ENCODE results near the gene EBF3.

DNA sequence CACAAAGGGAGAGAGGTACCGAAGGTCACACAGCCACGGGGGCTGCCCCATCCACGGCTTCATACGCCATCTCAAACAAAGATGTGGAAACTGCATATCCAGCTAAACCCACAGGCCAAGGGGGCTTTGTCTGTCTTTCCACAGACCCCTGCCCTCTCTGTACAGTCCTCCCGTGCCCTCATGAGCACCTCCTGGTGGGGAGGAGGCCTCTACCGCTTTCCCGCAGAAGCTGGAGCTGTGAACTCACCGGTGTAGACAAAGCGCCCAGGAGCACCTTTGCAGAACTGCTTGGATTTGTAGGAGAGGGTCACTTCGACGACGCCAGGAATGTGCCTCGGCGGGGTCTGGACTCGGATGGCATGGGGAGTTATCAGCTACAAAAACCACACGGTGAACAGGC, 97.2 kb downstream of the EBF3 start:
- TF ChIP-seq, protein P1, sequence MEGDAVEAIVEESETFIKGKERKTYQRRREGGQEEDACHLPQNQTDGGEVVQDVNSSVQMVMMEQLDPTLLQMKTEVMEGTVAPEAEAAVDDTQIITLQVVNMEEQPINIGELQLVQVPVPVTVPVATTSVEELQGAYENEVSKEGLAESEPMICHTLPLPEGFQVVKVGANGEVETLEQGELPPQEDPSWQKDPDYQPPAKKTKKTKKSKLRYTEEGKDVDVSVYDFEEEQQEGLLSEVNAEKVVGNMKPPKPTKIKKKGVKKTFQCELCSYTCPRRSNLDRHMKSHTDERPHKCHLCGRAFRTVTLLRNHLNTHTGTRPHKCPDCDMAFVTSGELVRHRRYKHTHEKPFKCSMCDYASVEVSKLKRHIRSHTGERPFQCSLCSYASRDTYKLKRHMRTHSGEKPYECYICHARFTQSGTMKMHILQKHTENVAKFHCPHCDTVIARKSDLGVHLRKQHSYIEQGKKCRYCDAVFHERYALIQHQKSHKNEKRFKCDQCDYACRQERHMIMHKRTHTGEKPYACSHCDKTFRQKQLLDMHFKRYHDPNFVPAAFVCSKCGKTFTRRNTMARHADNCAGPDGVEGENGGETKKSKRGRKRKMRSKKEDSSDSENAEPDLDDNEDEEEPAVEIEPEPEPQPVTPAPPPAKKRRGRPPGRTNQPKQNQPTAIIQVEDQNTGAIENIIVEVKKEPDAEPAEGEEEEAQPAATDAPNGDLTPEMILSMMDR (IDR thresholded peaks at IDR 0.05): no peak
- no peak for TF ChIP-seq POLR2AphosphoS5 (IDR thresholded peaks at IDR 0.05)

Measured in suprapubic skin (tissue), 3 donors.